Dedifferentiated amniotic fluid mesenchymal stem cell (primary cell): ENCODE measurements around the gene SKI.

Experiments used
- DNase-seq: peaks from one replicate; pipeline ENCODE4 v3.0.0-alpha.2; 2016; ENCODE audit errors: extremely low spot score

The SKI gene

DNA sequence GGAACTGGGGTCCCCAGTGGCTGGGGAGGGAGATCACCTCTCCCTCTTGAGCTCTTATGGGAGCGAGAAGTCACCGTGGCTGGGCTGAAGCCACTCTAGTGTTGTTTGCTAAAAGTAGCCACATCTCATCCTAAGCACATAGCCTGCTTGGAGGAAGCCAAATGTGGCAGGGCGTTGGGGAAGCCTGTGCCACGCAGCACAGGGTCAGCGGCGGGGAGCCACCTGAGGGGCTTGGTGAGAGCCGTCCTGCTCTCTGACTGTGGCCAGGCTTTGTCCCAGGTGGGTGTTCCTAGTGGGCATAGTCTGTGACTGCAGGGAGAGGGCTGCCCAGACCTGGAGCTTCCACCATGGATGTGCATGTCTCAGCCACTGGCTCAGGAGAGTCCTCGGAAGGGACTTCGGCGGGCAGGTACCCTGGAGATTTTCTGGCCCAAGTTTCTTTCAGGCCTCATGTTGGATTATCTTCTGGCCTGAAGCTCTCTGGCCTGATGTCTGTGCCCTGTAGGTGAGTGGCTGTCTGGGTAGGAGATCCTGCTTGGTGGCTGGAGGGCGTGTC is 124.3 kb downstream of the SKI start:
- no peak for DNase-seq

DNA sequence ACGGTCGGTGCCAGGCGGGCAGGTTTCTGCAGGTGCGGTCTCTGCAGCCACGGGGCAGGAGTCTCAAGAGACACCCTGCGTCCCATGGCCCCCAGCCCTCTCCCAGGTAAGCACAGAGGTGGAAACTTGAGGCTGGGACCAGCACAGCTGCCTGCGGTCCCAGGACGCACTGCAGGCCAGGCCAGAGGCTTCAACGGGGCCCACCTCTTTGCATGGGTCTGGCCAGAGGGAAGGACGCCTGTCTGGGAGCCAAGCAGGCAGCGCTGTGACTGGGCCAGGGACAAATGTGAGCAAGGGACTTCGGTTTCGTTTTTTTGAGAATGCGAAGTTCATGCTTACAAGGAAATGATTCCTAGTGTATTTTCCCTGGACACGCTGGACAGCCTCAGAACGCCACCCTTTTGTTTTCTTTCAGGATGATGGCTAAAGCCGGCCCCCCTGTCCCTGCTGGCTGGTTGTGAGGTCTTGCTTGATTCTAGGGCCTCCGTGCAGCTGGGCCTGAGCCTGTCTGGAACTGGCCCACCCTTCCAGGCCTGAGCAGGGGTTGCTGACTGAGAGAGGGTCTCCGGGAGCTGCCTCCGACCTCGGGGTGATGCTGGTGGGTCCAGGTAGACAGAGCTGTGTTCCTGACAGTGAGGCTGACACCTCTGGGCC is 124.9 kb downstream of the SKI start:
- DNase-seq = no peak

DNA sequence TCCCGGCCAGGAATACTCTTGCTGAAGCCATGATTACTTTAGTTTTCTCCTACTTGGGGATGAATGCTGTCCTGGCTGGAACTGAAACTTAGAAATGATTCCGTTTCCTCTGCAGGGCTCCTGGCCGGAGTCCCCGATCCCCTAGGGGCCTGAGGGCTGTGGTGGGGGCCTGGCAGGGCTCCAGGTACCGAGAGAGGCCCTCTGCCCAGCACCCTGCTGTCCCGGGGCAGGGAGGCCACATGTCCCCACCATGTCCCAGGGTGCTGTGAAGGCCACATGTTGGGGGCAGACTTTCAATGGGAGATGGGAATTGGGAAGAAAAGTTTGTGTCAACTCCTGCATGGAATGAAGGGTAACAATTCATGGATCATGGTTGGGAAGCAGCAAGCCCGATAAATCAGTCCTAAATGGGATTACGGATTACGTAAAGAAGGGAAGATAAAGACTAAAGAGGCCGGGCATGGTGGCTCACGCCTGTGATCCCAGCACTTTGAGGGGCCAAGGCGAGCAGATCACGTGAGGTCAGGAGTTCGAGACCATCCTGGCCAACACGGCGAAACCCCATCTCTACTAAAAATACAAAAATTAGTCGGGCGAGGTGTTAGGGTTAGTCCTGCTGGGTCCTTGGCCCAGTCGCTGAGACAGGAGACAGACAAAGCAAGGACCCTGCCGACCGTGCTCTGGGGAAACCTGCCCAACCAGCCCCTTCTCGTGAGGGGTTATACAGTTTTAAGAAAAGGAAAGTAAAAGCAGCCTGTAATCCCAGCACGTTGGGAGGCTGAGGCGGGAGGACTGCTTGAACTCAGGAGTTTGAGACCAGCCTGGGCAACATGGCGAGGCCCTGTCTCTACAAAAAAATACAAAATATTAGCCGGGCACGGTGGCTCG is 125.7 kb downstream of the SKI start:
- DNase-seq = no peak

DNA sequence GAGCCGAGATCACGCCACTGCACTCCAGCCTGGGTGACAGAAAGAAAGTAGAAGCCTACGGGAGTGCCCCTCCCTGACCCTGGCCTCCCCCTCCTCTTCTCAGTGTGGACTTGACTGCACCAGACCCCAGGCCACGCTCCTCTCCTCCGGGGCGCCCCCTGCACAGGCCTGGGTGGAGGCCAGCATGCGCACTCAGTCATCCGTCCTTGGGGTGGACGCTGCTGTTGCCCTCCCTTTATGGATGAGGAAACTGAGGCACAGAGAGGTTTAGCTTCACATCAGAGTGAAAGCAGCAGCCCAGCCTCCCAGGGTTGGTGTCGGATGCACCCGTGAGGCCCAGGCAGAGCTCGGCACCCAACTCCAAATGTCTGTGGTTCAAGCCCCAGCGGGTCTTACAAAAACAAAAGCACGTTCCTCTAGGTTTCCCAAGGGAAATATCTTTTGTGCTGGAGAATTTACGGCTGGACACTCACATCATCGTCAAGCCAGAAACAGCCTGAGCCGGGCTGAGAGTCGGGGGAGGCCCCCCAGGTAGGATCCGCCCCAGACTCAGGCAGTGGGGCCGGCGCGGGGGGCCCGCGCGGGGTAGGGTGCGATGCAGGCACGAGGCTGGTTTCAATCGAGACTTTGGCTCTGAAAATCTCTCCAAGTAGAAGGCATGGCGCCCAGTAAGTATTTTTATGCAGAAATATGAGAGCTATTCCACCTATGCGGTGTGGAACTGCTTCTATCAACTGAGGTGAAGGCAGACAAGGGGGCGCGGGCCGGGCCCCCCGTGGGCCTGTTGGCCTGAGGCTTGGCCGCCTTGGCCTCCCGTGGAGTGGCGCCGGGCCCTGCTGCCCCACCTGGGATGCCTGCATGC is 126.6 kb downstream of the SKI start:
- DNase-seq = no peak

DNA sequence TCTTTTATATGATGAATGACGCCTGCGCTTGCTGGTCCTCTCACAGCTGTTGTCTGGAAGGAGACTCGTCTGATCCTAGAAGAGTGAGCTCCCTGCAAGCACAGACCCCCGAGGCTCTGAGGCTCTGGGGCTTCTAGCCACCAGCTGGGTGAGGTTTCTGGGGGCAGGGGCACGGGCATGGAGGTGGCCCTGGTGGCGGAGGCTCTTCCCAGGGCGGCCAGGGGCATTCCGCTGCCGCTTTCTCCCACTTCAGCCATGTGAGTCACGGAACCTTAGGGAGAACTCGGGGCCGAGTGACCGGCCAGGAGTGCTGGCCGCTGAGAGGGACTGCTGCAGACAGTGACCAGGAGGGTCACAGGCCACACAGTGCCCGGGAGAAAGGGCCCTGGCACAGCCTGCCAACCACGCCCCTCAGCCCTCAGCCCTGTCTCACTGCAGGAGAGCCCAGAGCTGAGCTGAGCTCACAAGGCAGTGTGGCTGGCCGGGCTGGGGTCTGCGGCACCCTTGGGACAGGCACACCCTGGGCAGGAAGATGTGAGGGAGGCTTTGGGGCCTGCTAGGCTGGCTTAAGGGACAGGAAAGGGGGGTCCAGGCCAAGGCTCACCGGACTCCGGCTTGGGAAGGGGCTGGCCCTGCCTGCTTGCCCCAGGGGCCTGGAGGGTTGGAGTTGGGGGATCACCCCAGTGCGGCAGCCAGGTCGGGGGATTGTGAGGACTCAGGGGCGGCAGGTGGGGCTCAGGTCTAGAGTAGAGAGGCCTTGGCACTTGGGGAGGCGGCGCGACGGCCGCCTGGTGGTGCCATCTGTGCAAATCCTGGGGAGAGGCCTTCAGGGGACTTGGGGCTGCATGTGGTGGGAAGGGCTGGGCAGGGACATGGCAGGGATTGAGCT is 127.5 kb downstream of the SKI start:
- DNase-seq = no peak

DNA sequence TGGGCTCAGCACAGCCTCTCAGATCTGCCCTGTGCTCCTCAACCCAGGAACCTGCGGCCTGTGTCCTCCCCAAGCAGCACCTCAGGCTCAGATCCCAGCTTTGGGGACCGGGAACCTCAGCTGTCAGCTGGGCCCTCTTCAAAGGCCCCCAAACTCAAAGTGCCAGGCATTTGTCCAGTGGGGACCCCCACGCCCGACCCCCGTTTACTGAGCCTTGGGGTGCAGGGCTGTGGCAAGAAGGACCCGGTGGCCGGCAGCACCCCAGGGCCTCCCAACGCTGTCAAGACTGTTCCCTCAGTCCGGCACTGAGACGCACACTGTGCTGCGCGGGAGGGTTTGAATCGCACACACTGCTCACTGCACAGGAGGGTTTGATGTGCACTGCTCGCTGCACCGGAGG is 128.3 kb downstream of the SKI start:
- no peak for DNase-seq

DNA sequence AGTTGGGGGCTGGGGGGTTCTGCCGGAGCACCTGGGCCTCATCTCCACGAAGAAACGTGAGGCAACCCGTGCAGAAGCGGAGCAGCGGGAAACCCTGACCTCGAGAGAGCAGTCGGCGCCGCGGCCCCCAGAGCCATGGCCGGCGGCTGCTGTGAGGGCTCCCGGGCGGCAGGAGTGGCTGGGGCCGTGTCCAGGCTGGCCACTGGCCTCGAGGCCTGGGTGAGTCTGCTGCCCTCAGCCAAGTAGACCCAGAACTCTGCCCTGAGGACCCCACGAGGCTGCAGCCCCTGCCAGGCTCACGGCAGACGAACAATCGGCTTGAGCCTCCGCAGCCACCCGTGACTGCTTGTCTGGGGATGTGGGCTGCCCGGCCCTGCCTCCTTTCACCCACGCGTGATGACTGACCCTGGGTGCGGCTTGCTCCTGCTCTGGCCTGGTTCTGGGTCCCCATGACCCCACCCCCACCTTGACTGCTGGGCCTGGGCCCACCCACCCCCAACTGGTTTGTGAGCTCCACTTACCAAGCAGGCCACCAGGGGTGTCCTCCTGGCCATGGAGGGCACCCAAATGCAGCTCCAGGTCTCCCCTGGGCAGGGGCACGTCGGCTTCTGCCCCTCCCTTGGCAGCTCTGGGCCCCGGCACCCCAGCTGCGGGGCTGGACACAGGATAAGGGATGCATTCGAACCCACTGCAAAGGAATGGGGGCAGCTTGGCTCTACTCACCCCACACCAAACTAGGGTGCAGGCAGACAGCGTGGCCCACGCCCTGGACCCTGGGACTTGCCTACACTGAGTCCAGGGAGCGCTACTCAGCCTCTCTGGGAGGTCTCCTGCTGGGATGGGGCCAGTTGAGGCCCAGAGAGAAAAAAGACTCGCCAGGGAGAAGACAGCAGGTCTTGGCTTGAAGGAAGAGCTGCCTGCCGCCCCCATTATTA is 129.1 kb downstream of the SKI start:
- no peak for DNase-seq

DNA sequence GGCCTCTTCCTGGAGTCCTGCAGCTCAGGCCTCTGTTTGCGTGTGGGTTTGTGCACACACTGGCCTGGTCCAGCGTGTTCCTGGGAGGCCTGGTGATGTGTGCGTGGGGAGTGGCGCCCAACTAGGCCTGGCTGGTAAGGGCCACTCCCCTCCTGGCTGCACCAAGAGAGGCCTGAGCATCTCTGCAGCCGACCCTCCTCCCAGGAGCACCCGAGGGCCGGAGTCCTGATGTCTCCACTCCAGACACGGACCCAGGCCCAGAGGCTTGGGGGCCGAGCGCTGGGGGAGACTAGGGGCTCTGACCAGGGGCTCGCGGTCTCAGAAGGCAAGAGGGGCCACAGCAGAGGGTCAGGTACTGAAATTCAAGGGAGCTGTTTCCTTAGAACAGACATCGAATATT is 130.0 kb downstream of the SKI start:
- DNase-seq = no peak

DNA sequence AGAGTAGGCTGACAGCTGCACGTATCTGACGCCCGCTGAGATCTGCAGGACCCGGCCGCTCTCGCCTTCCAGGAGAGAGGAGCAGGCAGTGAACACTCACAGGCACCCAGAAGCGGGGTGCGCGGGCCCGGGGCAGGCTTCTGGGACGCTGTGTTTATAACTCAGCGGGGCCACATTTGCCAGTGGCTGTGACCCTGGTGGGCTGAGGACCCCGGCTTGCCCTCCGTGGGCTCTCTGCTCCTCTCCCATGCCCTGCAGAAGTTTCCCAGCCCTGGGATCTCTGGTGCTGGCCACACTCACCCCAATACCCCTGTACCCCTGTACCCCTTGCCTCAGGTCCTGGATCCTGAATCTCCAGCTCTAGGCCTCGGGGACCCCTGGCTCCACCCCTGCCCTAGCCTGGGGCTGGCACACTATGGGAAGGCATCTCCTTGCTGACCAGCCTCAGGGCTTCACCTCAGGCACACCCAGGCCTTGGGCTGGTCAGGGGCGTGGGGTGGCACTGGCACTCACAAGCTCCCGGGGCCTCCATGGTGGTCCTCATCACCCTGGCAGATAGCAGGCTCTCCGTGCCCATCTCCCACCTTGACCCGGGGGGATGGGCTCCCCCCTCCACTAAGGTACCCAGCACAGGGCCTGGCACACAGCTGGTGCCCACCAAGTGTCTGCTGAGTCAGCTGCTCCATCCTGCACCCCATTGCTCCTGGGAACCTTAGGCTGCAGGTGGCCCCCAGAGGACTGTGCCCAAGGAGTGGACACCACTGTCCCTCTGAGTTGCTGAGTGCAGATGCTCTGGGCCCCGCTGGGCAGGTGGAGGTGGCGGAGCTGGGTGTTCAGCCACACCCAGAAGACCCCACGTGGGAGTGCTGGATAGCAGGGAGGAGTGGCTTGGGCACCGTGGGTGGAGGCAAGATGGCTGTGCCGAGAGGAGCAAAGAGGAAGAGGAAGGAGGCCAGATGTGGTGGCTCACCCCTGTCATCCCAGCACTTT is 130.8 kb downstream of the SKI start:
- DNase-seq = no peak
